ENCODE data around the gene CAPN11.

GRCh38 chr6:44193307-44193910 lies 34.8 kb downstream of the CAPN11 start:
- no peak for TF ChIP-seq EP300 (conservative IDR thresholded peaks at IDR 0.05; ENCODE audit: poor library complexity, severe bottlenecking)
- TF ChIP-seq CTCF (IDR thresholded peaks at IDR 0.05; ENCODE audit: poor library complexity, severe bottlenecking) = no peak
- no peak for TF ChIP-seq EZH2 (IDR thresholded peaks at IDR 0.05; ENCODE audit: borderline replicate concordance, insufficient read depth, low read length, poor library complexity, severe bottlenecking)
- TF ChIP-seq TAF1 (IDR thresholded peaks at IDR 0.05; ENCODE audit: low read depth) = no peak
- TF ChIP-seq SMC3 (conservative IDR thresholded peaks at IDR 0.05; ENCODE audit: poor library complexity) = no peak

Measured in neural cell (in vitro differentiated cells).